Upper lobe of right lung (tissue), 1 donor: Measurements from ENCODE around the gene CLEC19A. TPM values are rescaled to one million over a fixed set of nuclear protein-coding genes. Genes with fewer than 3 reads are reported as not detected.

Experiments used
- ATAC-seq: fragments of 200-7000 bp; cut with Tn5 transposase; one replicate; pipeline ENCODE4 v1.9.1; 2020; ENCODE audit warnings: mild to moderate bottlenecking, moderate library complexity
- DNase-seq: peaks from one replicate; pipeline ENCODE4 v3.0.0-alpha.2; 2020
- H3K27ac ChIP-seq: fragments of 200-600 bp; one replicate; pipeline ENCODE4 v1.8.0; 2022
- H3K27me3 ChIP-seq: fragments of 200-600 bp; one replicate; pipeline ENCODE4 v1.8.0; 2022; ENCODE audit warnings: mild to moderate bottlenecking
- H3K36me3 ChIP-seq: fragments of 200-600 bp; one replicate; pipeline ENCODE4 v1.8.0; 2022
- H3K4me1 ChIP-seq: fragments of 200-600 bp; one replicate; pipeline ENCODE4 v1.8.0; 2022
- H3K4me3 ChIP-seq: fragments of 200-600 bp; one replicate; pipeline ENCODE4 v1.8.0; 2022; ENCODE audit warnings: mild to moderate bottlenecking
- H3K9me3 ChIP-seq: fragments of 200-600 bp; one replicate; pipeline ENCODE4 v1.8.0; 2022
- CTCF ChIP-seq: fragments of 200-600 bp; IDR thresholded peaks from one replicate; pipeline ENCODE4 v1.8.0; 2022; ENCODE audit warnings: antibody characterized with exemption
- intact Hi-C: fragments of 100-400 bp; cut with DNase I; formaldehyde crosslinking; loops from one replicate; pipeline ENCODE4 v1.11.0; 2022
- total RNA-seq: library from RNA; stranded (reverse); fragmentation: NEBNext Ultra II Directional; extraction: Animal tissue kit (Norgen Biotek cat#: 25700); gene quantifications from one replicate; pipeline ENCODE4 v1.2.1, GENCODE V29; 2021
- donor health status: DM: no; HTN: yes; CAD: no; lungs with severe emphysema.

CLEC19A gene
- total RNA-seq, 1 donor from 2014 or later = 0.17 TPM

- ATAC-seq (no peak), DNase-seq (no peak)
- Histone ChIP-seq H3K27me3 (no peaks in the 10 kb centered on the region), H3K27ac (no peak overlapping the region), H3K9me3 (no peaks in the 10 kb centered on the region), H3K4me3 (no peak overlapping the region), H3K4me1 (peaks cover 9% of the 10 kb centered on the region), H3K36me3 (no peaks in the 10 kb centered on the region)
- TF ChIP-seq CTCF = no peak
- intact Hi-C loops = no loop called here
Observed at GRCh38 chr16:19291475-19291874, 5.9 kb downstream of the CLEC19A start.

- ATAC-seq = no peak
- Histone ChIP-seq H3K4me3 (no peak overlapping the region), H3K27me3 (no peaks in the 10 kb centered on the region), H3K36me3 (no peaks in the 10 kb centered on the region), H3K27ac (no peak overlapping the region), H3K9me3 (no peaks in the 10 kb centered on the region), H3K4me1 (peaks cover 9% of the 10 kb centered on the region)
- intact Hi-C loops = no loop called here
- no peak for TF ChIP-seq CTCF
- DNase-seq = no peak
Observed at GRCh38 chr16:19292186-19292585, 6.7 kb downstream of the CLEC19A start.

- Histone ChIP-seq H3K27me3 (no peaks in the 10 kb centered on the region), H3K36me3 (no peaks in the 10 kb centered on the region), H3K9me3 (no peaks in the 10 kb centered on the region), H3K4me3 (no peak overlapping the region), H3K4me1 (peaks cover 9% of the 10 kb centered on the region), H3K27ac (no peak overlapping the region)
- intact Hi-C loops = no loop called here
- peak; percentile 81 for DNase-seq
- peak; percentile 94 for ATAC-seq
- TF ChIP-seq CTCF = no peak
Observed at GRCh38 chr16:19294156-19294649, 8.7 kb downstream of the CLEC19A start.

GRCh38 chr16:19295393-19295792, 9.9 kb downstream of the CLEC19A start:
- ATAC-seq (no peak), DNase-seq (no peak)
- Histone ChIP-seq H3K36me3 (no peaks in the 10 kb centered on the region), H3K27ac (no peak overlapping the region), H3K4me3 (no peak overlapping the region), H3K9me3 (no peaks in the 10 kb centered on the region), H3K4me1 (peaks cover 9% of the 10 kb centered on the region), H3K27me3 (no peaks in the 10 kb centered on the region)
- intact Hi-C loops = no loop called here
- no peak for TF ChIP-seq CTCF

GRCh38 chr16:19297454-19297853, 11.9 kb downstream of the CLEC19A start:
- TF ChIP-seq CTCF = no peak
- no peaks in the 10 kb centered on the region for H3K36me3 ChIP-seq
- no peaks in the 10 kb centered on the region for H3K27me3 ChIP-seq
- no peak for ATAC-seq
- intact Hi-C loops = no loop called here
- H3K4me3 ChIP-seq = no peak overlapping the region
- peaks cover 9% of the 10 kb centered on the region for H3K4me1 ChIP-seq
- no peak overlapping the region for H3K27ac ChIP-seq
- no peaks in the 10 kb centered on the region for H3K9me3 ChIP-seq
- DNase-seq = no peak

- H3K9me3 ChIP-seq = no peaks in the 10 kb centered on the region
- no peak overlapping the region for H3K4me3 ChIP-seq
- DNase-seq (no peak), ATAC-seq (no peak)
- no peaks in the 10 kb centered on the region for H3K27me3 ChIP-seq
- no peak for TF ChIP-seq CTCF
- H3K27ac ChIP-seq = no peak overlapping the region
- intact Hi-C loops = no loop called here
- H3K4me1 ChIP-seq = peaks cover 4% of the 10 kb centered on the region
- H3K36me3 ChIP-seq = no peaks in the 10 kb centered on the region
Observed at GRCh38 chr16:19299565-19299964, 14.0 kb downstream of the CLEC19A start.
